Measurements from ENCODE around the gene SOD1. TPM values are rescaled to one million over a fixed set of nuclear protein-coding genes. Genes with fewer than 3 reads are reported as not detected.

SOD1 gene
- total and polyA plus RNA-seq, 8 donors, result 45.5 to 358 (median 177) TPM

- WGBS, 5 donors, result 61 to 79% (median 74%) methylated on average over 3 of the region's 3 CpGs
- Histone ChIP-seq H3K27ac (no peak overlapping the region), H3K4me3 (no peak overlapping the region), H3K9me3 (no peaks in the 10 kb centered on the region), H3K36me3 (peaks cover 0 to 22% (median 19%) of the 10 kb centered on the region in 4 donors), H3K4me1 (peaks cover 0 to 51% (median 24%) of the 10 kb centered on the region in 4 donors), H3K27me3 (no peaks in the 10 kb centered on the region)
- no peak for DNase-seq
- TF ChIP-seq EP300 (IDR thresholded peaks at IDR 0.05) (no peak), POLR2AphosphoS5 (IDR thresholded peaks at IDR 0.05) (no peak), POLR2A (IDR thresholded peaks at IDR 0.05) (no peak)
- TF ChIP-seq, protein P1, sequence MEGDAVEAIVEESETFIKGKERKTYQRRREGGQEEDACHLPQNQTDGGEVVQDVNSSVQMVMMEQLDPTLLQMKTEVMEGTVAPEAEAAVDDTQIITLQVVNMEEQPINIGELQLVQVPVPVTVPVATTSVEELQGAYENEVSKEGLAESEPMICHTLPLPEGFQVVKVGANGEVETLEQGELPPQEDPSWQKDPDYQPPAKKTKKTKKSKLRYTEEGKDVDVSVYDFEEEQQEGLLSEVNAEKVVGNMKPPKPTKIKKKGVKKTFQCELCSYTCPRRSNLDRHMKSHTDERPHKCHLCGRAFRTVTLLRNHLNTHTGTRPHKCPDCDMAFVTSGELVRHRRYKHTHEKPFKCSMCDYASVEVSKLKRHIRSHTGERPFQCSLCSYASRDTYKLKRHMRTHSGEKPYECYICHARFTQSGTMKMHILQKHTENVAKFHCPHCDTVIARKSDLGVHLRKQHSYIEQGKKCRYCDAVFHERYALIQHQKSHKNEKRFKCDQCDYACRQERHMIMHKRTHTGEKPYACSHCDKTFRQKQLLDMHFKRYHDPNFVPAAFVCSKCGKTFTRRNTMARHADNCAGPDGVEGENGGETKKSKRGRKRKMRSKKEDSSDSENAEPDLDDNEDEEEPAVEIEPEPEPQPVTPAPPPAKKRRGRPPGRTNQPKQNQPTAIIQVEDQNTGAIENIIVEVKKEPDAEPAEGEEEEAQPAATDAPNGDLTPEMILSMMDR (IDR thresholded peaks at IDR 0.05), result no peak
- intact Hi-C loops (cut with DNase I; ENCODE audit: low total_unique reads), result no loop called here
Measured at GRCh38 chr21:31706562-31706961, 47.1 kb downstream of the SOD1 start.

GRCh38 chr21:31707499-31707898, 48.0 kb downstream of the SOD1 start:
- TF ChIP-seq, protein P1 (IDR thresholded peaks at IDR 0.05), result no peak
- no peak for TF ChIP-seq POLR2AphosphoS5 (IDR thresholded peaks at IDR 0.05)
- no peak for TF ChIP-seq POLR2A (IDR thresholded peaks at IDR 0.05)
- no peak for TF ChIP-seq EP300 (IDR thresholded peaks at IDR 0.05)
- Histone ChIP-seq H3K4me1 (peaks cover 0 to 59% (median 28%) of the 10 kb centered on the region in 4 donors), H3K27me3 (no peaks in the 10 kb centered on the region), H3K9me3 (no peaks in the 10 kb centered on the region), H3K36me3 (peaks cover 0 to 13% (median 10%) of the 10 kb centered on the region in 4 donors), H3K4me3 (no peak overlapping the region), H3K27ac (no peak overlapping the region)
- no peak for DNase-seq
- intact Hi-C loops (cut with DNase I; ENCODE audit: low total_unique reads), result no loop called here

- no peak overlapping the region for H3K27ac ChIP-seq
- H3K9me3 ChIP-seq, result no peaks in the 10 kb centered on the region
- H3K27me3 ChIP-seq, result no peaks in the 10 kb centered on the region
- WGBS, 5 donors, result 29 to 50% (median 43%) methylated on average over 1 of the region's 1 CpG
- no peak overlapping the region for H3K4me3 ChIP-seq
- peaks cover 0 to 70% (median 34%) of the 10 kb centered on the region in 4 donors for H3K4me1 ChIP-seq
- TF ChIP-seq POLR2AphosphoS5 (IDR thresholded peaks at IDR 0.05), result no peak
- TF ChIP-seq, protein P1 (IDR thresholded peaks at IDR 0.05), result no peak
- no peak for TF ChIP-seq POLR2A (IDR thresholded peaks at IDR 0.05)
- no peak for TF ChIP-seq EP300 (IDR thresholded peaks at IDR 0.05)
- DNase-seq, result no peak
- intact Hi-C loops (cut with DNase I; ENCODE audit: low total_unique reads), result no loop called here
- H3K36me3 ChIP-seq, result peaks cover 0 to 3% (median under 1%) of the 10 kb centered on the region in 4 donors
Measured at GRCh38 chr21:31708541-31708940, 49.0 kb downstream of the SOD1 start.

DNA sequence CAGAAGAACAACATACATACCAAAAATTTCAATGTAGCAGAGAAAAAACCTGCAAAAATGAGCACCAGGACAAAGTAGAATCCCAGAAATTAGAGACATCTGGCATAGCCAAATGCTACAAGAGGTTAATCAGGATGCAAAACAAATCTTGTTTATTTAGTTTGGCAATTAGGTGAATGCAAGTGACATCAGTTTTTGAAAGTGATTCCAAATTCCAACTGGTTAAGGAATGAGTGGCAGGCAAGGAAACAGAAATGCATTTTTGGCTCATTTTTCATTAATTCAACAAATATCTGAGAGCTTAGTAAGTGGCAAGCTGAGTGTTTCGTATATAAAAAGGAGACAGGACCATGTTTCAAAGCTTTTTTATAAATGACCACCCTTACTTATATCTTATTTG, 51.1 kb downstream of the SOD1 start:
- intact Hi-C loops (cut with DNase I; ENCODE audit: low total_unique reads), result no loop called here
- no peak overlapping the region for H3K4me3 ChIP-seq
- H3K36me3 ChIP-seq, result no peaks in the 10 kb centered on the region
- DNase-seq, result no peak
- no peak overlapping the region for H3K27ac ChIP-seq
- peaks cover 0 to 88% (median 47%) of the 10 kb centered on the region in 4 donors for H3K4me1 ChIP-seq
- WGBS, 5 donors, result 51 to 69% (median 64%) methylated on average over 1 of the region's 1 CpG
- TF ChIP-seq, protein P1 (IDR thresholded peaks at IDR 0.05), result no peak
- TF ChIP-seq EP300 (IDR thresholded peaks at IDR 0.05) (no peak), POLR2AphosphoS5 (IDR thresholded peaks at IDR 0.05) (no peak), POLR2A (IDR thresholded peaks at IDR 0.05) (no peak)
- no peaks in the 10 kb centered on the region for H3K9me3 ChIP-seq
- H3K27me3 ChIP-seq, result no peaks in the 10 kb centered on the region
